ENCODE measurements around the gene DPAGT1.

The DPAGT1 gene

GRCh38 chr11:119115484-119116234 is 14.0 kb upstream of the DPAGT1 start:
- no peak for DNase-seq (ENCODE audit: low read depth, low spot score)
- H3K36me3 ChIP-seq (ENCODE audit: insufficient read depth, insufficient read length, low read length): peaks cover 29% of the 10 kb centered on the region
- H3K9me3 ChIP-seq (ENCODE audit: insufficient read depth, low read length): no peaks in the 10 kb centered on the region
- no peak overlapping the region for H3K9ac ChIP-seq (ENCODE audit: insufficient read length, low read depth)
- H3K27me3 ChIP-seq (ENCODE audit: insufficient read depth, insufficient read length): no peaks in the 10 kb centered on the region
- no peaks in the 10 kb centered on the region for H3K4me1 ChIP-seq (ENCODE audit: insufficient read depth, insufficient read length)
- TF ChIP-seq SUZ12 (IDR thresholded peaks at IDR 0.05; ENCODE audit: extremely low read depth, insufficient read depth, insufficient read length) (no peak), ZNF274 (IDR thresholded peaks at IDR 0.05; ENCODE audit: low read depth, low read length) (no peak), YY1 (IDR thresholded peaks at IDR 0.05; ENCODE audit: insufficient read depth, insufficient read length) (no peak)
- no peak overlapping the region for H3K4me3 ChIP-seq (ENCODE audit: insufficient read length, low read depth)

- H3K4me1 ChIP-seq (ENCODE audit: insufficient read depth, insufficient read length): no peaks in the 10 kb centered on the region
- no peak overlapping the region for H3K9ac ChIP-seq (ENCODE audit: insufficient read length, low read depth)
- no peaks in the 10 kb centered on the region for H3K9me3 ChIP-seq (ENCODE audit: insufficient read depth, low read length)
- H3K36me3 ChIP-seq (ENCODE audit: insufficient read depth, insufficient read length, low read length): peaks cover 32% of the 10 kb centered on the region
- DNase-seq (ENCODE audit: low read depth, low spot score): no peak
- TF ChIP-seq SUZ12 (IDR thresholded peaks at IDR 0.05; ENCODE audit: extremely low read depth, insufficient read depth, insufficient read length): no peak
- no peak for TF ChIP-seq YY1 (IDR thresholded peaks at IDR 0.05; ENCODE audit: insufficient read depth, insufficient read length)
- no peak for TF ChIP-seq ZNF274 (IDR thresholded peaks at IDR 0.05; ENCODE audit: low read depth, low read length)
- H3K27me3 ChIP-seq (ENCODE audit: insufficient read depth, insufficient read length): no peaks in the 10 kb centered on the region
- H3K4me3 ChIP-seq (ENCODE audit: insufficient read length, low read depth): no peak overlapping the region
Measured at GRCh38 chr11:119114351-119114750, 12.7 kb upstream of the DPAGT1 start.

- no peaks in the 10 kb centered on the region for H3K4me1 ChIP-seq (ENCODE audit: insufficient read depth, insufficient read length)
- DNase-seq (ENCODE audit: low read depth, low spot score): no peak
- no peaks in the 10 kb centered on the region for H3K9me3 ChIP-seq (ENCODE audit: insufficient read depth, low read length)
- H3K9ac ChIP-seq (ENCODE audit: insufficient read length, low read depth): no peak overlapping the region
- TF ChIP-seq SUZ12 (IDR thresholded peaks at IDR 0.05; ENCODE audit: extremely low read depth, insufficient read depth, insufficient read length) (no peak), YY1 (IDR thresholded peaks at IDR 0.05; ENCODE audit: insufficient read depth, insufficient read length) (no peak), ZNF274 (IDR thresholded peaks at IDR 0.05; ENCODE audit: low read depth, low read length) (no peak)
- H3K27me3 ChIP-seq (ENCODE audit: insufficient read depth, insufficient read length): peaks cover 4% of the 10 kb centered on the region
- no peak overlapping the region for H3K4me3 ChIP-seq (ENCODE audit: insufficient read length, low read depth)
- H3K36me3 ChIP-seq (ENCODE audit: insufficient read depth, insufficient read length, low read length): peaks cover 32% of the 10 kb centered on the region
Measured at GRCh38 chr11:119113716-119114115, 12.1 kb upstream of the DPAGT1 start.

- H3K36me3 ChIP-seq (ENCODE audit: insufficient read depth, insufficient read length, low read length): peaks cover 32% of the 10 kb centered on the region
- H3K9me3 ChIP-seq (ENCODE audit: insufficient read depth, low read length): no peaks in the 10 kb centered on the region
- H3K4me3 ChIP-seq (ENCODE audit: insufficient read length, low read depth): no peak overlapping the region
- no peak for TF ChIP-seq ZNF274 (IDR thresholded peaks at IDR 0.05; ENCODE audit: low read depth, low read length)
- TF ChIP-seq SUZ12 (IDR thresholded peaks at IDR 0.05; ENCODE audit: extremely low read depth, insufficient read depth, insufficient read length): no peak
- no peak for TF ChIP-seq YY1 (IDR thresholded peaks at IDR 0.05; ENCODE audit: insufficient read depth, insufficient read length)
- no peak overlapping the region for H3K9ac ChIP-seq (ENCODE audit: insufficient read length, low read depth)
- H3K27me3 ChIP-seq (ENCODE audit: insufficient read depth, insufficient read length): peaks cover 17% of the 10 kb centered on the region
- peaks cover 5% of the 10 kb centered on the region for H3K4me1 ChIP-seq (ENCODE audit: insufficient read depth, insufficient read length)
- DNase-seq (ENCODE audit: low read depth, low spot score): no peak
Measured at GRCh38 chr11:119112314-119113020, 10.8 kb upstream of the DPAGT1 start.

- H3K4me1 ChIP-seq (ENCODE audit: insufficient read depth, insufficient read length): peaks cover 5% of the 10 kb centered on the region
- H3K27me3 ChIP-seq (ENCODE audit: insufficient read depth, insufficient read length): peaks cover 17% of the 10 kb centered on the region
- no peak overlapping the region for H3K9ac ChIP-seq (ENCODE audit: insufficient read length, low read depth)
- TF ChIP-seq SUZ12 (IDR thresholded peaks at IDR 0.05; ENCODE audit: extremely low read depth, insufficient read depth, insufficient read length): no peak
- no peak for TF ChIP-seq ZNF274 (IDR thresholded peaks at IDR 0.05; ENCODE audit: low read depth, low read length)
- no peak for TF ChIP-seq YY1 (IDR thresholded peaks at IDR 0.05; ENCODE audit: insufficient read depth, insufficient read length)
- no peak for DNase-seq (ENCODE audit: low read depth, low spot score)
- H3K9me3 ChIP-seq (ENCODE audit: insufficient read depth, low read length): no peaks in the 10 kb centered on the region
- peaks cover 32% of the 10 kb centered on the region for H3K36me3 ChIP-seq (ENCODE audit: insufficient read depth, insufficient read length, low read length)
- H3K4me3 ChIP-seq (ENCODE audit: insufficient read length, low read depth): no peak overlapping the region
Measured at GRCh38 chr11:119111361-119111925, 9.8 kb upstream of the DPAGT1 start.

GRCh38 chr11:119110439-119110838 is 8.8 kb upstream of the DPAGT1 start:
- DNase-seq (ENCODE audit: low read depth, low spot score): no peak
- H3K36me3 ChIP-seq (ENCODE audit: insufficient read depth, insufficient read length, low read length): peaks cover 28% of the 10 kb centered on the region
- peaks cover 17% of the 10 kb centered on the region for H3K27me3 ChIP-seq (ENCODE audit: insufficient read depth, insufficient read length)
- H3K4me3 ChIP-seq (ENCODE audit: insufficient read length, low read depth): no peak overlapping the region
- TF ChIP-seq YY1 (IDR thresholded peaks at IDR 0.05; ENCODE audit: insufficient read depth, insufficient read length): no peak
- no peak for TF ChIP-seq ZNF274 (IDR thresholded peaks at IDR 0.05; ENCODE audit: low read depth, low read length)
- no peak for TF ChIP-seq SUZ12 (IDR thresholded peaks at IDR 0.05; ENCODE audit: extremely low read depth, insufficient read depth, insufficient read length)
- H3K9ac ChIP-seq (ENCODE audit: insufficient read length, low read depth): no peak overlapping the region
- peaks cover 5% of the 10 kb centered on the region for H3K4me1 ChIP-seq (ENCODE audit: insufficient read depth, insufficient read length)
- no peaks in the 10 kb centered on the region for H3K9me3 ChIP-seq (ENCODE audit: insufficient read depth, low read length)

- H3K36me3 ChIP-seq (ENCODE audit: insufficient read depth, insufficient read length, low read length): peaks cover 28% of the 10 kb centered on the region
- H3K9ac ChIP-seq (ENCODE audit: insufficient read length, low read depth): no peak overlapping the region
- no peak for DNase-seq (ENCODE audit: low read depth, low spot score)
- H3K4me1 ChIP-seq (ENCODE audit: insufficient read depth, insufficient read length): peaks cover 5% of the 10 kb centered on the region
- H3K27me3 ChIP-seq (ENCODE audit: insufficient read depth, insufficient read length): peaks cover 17% of the 10 kb centered on the region
- H3K9me3 ChIP-seq (ENCODE audit: insufficient read depth, low read length): no peaks in the 10 kb centered on the region
- TF ChIP-seq SUZ12 (IDR thresholded peaks at IDR 0.05; ENCODE audit: extremely low read depth, insufficient read depth, insufficient read length) (no peak), ZNF274 (IDR thresholded peaks at IDR 0.05; ENCODE audit: low read depth, low read length) (no peak), YY1 (IDR thresholded peaks at IDR 0.05; ENCODE audit: insufficient read depth, insufficient read length) (no peak)
- no peak overlapping the region for H3K4me3 ChIP-seq (ENCODE audit: insufficient read length, low read depth)
Measured at GRCh38 chr11:119109843-119110242, 8.2 kb upstream of the DPAGT1 start.

Measured in NT2/D1 (cell line).